ENCODE measurements around the gene WDR4. TPM values are rescaled to one million over a fixed set of nuclear protein-coding genes. Genes with fewer than 3 reads are reported as not detected.
"Not testable (repeated sequence)": the region's sequence is repeated elsewhere in the genome, so short reads cannot be mapped to it uniquely, and the experiment has no call there.

The WDR4 gene
- polyA plus RNA-seq, 1 experiment: 13.7 TPM

DNA sequence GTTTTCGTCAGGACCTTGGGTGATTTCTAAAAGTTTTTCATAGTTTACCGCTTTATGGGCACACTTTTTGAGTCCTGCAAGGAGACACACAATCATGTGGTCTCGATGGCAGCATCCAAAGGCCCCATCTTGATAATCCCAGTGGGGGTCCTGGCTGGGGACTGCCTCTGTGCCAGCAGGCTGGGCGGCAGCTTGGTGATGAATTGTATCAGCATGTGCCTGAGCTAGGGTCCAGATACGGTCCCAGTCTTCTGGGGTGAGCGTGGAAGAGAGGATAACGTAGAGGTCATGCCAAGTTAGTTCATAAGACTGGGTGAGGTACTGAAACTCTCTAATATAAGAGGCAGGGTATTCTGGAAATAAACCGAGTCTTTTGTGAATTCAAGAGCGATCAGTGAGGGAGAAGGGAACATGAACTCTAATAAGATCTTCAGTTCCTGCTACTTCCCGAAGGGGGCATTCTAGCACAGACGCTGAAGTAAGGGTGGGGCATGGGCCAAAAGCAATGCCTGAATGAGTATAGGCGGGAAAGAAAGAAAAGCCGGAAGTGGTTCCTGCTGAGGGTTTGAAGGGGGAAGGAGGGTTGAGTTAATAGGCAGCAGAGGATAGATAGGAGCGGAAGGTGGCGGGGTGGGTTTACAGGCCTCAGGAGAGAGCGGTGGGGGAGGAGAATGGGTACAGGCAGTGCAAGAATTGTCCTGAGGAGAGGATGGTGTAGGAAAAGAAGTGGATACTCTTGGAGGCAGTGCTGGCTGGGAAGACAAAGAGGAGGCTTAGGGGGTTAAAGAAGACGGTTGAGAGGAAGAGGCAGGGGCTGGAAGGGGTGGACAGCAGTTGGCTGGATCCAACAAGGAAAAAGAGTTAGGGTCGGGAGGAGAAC lies 44.5 kb upstream of the WDR4 start:
- POLR2A ChIA-PET: interaction anchor here (0.5 kb wide), 1 partner anchor 12 kb away, joined by 20 read pairs; no protein-coding TSS in a partner anchor
- Histone ChIP-seq H3K4me3 (ENCODE audit: low read depth, low read length) (no peak overlapping the region), H3K27me3 (ENCODE audit: control insufficient read depth, insufficient read depth, low read length) (no peaks in the 10 kb centered on the region), H3K36me3 (ENCODE audit: control insufficient read depth, insufficient read depth, low read length) (no peaks in the 10 kb centered on the region)
- TF ChIP-seq, protein P1, sequence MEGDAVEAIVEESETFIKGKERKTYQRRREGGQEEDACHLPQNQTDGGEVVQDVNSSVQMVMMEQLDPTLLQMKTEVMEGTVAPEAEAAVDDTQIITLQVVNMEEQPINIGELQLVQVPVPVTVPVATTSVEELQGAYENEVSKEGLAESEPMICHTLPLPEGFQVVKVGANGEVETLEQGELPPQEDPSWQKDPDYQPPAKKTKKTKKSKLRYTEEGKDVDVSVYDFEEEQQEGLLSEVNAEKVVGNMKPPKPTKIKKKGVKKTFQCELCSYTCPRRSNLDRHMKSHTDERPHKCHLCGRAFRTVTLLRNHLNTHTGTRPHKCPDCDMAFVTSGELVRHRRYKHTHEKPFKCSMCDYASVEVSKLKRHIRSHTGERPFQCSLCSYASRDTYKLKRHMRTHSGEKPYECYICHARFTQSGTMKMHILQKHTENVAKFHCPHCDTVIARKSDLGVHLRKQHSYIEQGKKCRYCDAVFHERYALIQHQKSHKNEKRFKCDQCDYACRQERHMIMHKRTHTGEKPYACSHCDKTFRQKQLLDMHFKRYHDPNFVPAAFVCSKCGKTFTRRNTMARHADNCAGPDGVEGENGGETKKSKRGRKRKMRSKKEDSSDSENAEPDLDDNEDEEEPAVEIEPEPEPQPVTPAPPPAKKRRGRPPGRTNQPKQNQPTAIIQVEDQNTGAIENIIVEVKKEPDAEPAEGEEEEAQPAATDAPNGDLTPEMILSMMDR (IDR thresholded peaks at IDR 0.05; ENCODE audit: insufficient read depth, low read depth, low read length): peak; percentile 81
- CTCF ChIA-PET: interaction anchor here (0.8 to 0.9 kb wide), 2 partner anchors 10 to 23 kb away, joined by 3 to 4 read pairs; no protein-coding TSS in a partner anchor
- DNase-seq (ENCODE audit: low read depth): peak; percentile 40

DNA sequence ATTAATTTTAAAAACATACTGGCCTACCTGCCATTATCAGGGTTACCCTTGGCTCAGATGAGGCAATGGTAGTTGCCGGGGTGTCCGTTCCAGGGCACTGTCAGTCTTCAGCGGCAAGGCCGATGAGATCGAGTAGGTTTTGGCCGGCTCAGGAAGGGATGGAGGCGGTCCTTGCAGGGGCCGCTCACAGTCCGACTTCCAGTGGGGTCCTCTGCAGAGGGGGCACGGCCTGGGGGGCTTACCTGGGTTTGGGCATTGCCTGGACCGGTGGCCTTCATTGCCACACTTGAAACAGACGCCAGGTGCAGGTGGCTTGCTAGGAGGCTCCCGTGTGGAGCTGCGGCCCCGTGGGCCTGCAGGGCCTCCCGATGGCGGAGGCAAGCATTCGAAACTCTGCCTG lies 43.6 kb upstream of the WDR4 start:
- DNase-seq (ENCODE audit: low read depth): no peak
- Histone ChIP-seq H3K36me3 (ENCODE audit: control insufficient read depth, insufficient read depth, low read length) (no peaks in the 10 kb centered on the region), H3K27me3 (ENCODE audit: control insufficient read depth, insufficient read depth, low read length) (no peaks in the 10 kb centered on the region), H3K4me3 (ENCODE audit: low read depth, low read length) (no peak overlapping the region)
- CTCF ChIA-PET: interaction anchor here (0.8 to 0.9 kb wide), 2 partner anchors 11 to 22 kb away, joined by 3 to 4 read pairs; no protein-coding TSS in a partner anchor
- TF ChIP-seq, protein P1 (IDR thresholded peaks at IDR 0.05; ENCODE audit: insufficient read depth, low read depth, low read length): no peak
- POLR2A ChIA-PET: no interaction called here

DNA sequence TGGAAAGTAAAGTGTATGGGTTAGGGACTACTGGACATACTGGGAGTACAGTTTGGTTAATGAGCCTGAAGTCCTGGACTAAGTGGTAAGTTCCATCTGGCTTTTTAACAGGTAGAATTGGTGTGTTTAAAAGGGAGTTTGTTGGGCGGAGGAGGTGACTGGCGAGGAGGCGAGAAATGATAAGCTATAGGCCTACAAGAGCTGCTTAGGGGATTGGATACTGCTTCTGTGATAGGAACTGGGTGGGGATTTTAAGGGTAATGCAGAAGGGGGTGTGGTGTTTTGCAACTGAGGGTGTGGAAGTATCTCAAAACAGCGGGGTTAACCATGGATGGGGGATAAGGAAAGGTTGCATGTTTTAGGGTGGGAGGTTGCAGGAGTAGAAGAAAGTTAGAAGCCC lies 42.6 kb upstream of the WDR4 start:
- no peak for DNase-seq (ENCODE audit: low read depth)
- Histone ChIP-seq H3K36me3 (ENCODE audit: control insufficient read depth, insufficient read depth, low read length) (no peaks in the 10 kb centered on the region), H3K27me3 (ENCODE audit: control insufficient read depth, insufficient read depth, low read length) (no peaks in the 10 kb centered on the region), H3K4me3 (ENCODE audit: low read depth, low read length) (no peak overlapping the region)
- CTCF ChIA-PET: no interaction called here
- POLR2A ChIA-PET: no interaction called here
- TF ChIP-seq, protein P1 (IDR thresholded peaks at IDR 0.05; ENCODE audit: insufficient read depth, low read depth, low read length): no peak

DNA sequence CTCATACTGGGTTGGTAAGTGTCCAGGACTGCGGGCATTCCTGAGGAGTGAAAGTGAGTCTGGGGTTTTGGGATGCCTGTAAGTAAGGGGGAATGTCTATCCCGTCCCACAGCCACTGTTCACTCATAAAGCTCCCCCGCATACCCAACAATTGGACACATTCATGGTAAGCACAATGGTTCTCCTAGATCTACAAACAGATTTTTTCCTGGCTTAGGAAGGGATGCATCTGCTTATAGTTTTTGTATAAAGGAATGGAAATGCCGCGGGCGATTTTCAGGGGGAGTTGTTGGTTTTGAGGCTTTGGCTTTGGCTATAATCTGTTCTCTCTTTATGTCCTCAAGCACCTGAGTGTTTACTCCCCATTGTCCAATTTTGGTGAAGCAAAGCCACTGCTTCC lies 39.0 kb upstream of the WDR4 start:
- no peak for DNase-seq (ENCODE audit: low read depth)
- no peaks in the 10 kb centered on the region for H3K36me3 ChIP-seq (ENCODE audit: control insufficient read depth, insufficient read depth, low read length)
- H3K27me3 ChIP-seq (ENCODE audit: control insufficient read depth, insufficient read depth, low read length): no peaks in the 10 kb centered on the region
- POLR2A ChIA-PET: no interaction called here
- no peak overlapping the region for H3K4me3 ChIP-seq (ENCODE audit: low read depth, low read length)
- TF ChIP-seq, protein P1 (IDR thresholded peaks at IDR 0.05; ENCODE audit: insufficient read depth, low read depth, low read length): no peak
- CTCF ChIA-PET: no interaction called here

DNA sequence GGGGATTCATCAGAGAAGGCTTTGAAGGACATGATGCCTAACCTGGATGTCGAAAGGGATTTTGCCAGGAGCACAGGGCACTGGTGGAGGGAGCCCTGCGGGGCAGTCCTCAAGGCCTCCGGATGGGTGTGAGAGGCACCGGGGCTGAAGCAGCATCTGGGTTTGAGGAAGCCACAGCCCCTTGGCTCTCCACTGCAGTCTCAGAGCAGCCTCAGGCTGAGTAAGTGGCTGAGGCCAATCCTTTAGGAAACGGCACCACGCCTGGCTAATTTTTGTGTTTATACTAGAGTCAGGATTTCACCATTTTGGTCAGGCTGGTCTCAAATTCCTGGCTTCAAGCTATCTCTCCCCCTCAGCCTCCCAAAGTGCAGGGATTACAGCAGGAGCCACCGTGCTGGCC lies 34.1 kb upstream of the WDR4 start:
- no peak for DNase-seq (ENCODE audit: low read depth)
- peaks cover 8% of the 10 kb centered on the region for H3K36me3 ChIP-seq (ENCODE audit: control insufficient read depth, insufficient read depth, low read length)
- CTCF ChIA-PET: no interaction called here
- TF ChIP-seq, protein P1 (IDR thresholded peaks at IDR 0.05; ENCODE audit: insufficient read depth, low read depth, low read length): no peak
- H3K27me3 ChIP-seq (ENCODE audit: control insufficient read depth, insufficient read depth, low read length): no peaks in the 10 kb centered on the region
- H3K4me3 ChIP-seq (ENCODE audit: low read depth, low read length): no peak overlapping the region
- POLR2A ChIA-PET: no interaction called here

DNA sequence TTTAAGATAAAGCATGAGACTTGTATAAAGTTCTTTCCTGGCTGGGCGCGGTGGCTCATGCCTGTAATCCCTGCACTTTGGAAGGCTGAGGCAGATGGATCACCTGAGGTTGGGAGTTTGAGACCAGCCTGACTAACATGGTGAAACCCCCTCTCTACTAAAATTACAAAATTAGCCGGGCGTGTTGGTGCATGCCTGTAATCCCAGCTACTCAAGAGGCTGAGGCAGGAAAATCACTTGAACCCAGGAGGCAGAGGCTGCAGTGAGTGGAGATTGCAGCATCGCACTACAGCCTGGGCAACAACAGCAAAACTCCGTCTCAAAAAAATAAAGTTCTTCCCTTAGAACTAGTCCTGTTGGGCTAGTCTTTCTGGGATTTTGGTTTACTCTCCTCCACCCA lies 32.6 kb upstream of the WDR4 start:
- H3K4me3 ChIP-seq (ENCODE audit: low read depth, low read length); H3K36me3 ChIP-seq (ENCODE audit: control insufficient read depth, insufficient read depth, low read length); CTCF ChIA-PET; DNase-seq (ENCODE audit: low read depth); H3K27me3 ChIP-seq (ENCODE audit: control insufficient read depth, insufficient read depth, low read length): not testable (repeated sequence)
- POLR2A ChIA-PET: interaction anchor here (0.6 to 0.7 kb wide), 2 partner anchors 12 to 575 kb away, joined by 4 to 20 read pairs; no protein-coding TSS in a partner anchor

DNA sequence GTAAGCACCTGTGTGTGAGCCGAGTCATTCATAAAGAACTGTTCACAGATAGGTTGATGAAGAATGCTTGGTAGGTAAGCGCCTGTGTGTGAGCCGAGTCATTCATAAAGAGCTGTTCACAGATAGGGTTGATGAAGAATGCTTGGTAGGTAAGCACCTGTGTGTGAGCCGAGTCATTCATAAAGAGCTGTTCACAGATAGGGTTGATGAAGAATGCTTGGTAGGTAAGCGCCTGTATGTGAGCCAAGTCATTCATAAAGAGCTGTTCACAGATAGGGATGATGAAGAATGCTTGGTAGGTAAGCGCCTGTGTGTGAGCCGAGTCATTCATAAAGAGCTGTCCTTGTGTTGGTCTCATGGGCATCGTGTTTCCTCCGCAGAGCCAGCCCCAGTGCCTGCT lies 29.1 kb upstream of the WDR4 start:
- H3K36me3 ChIP-seq (ENCODE audit: control insufficient read depth, insufficient read depth, low read length): peaks cover 23% of the 10 kb centered on the region
- CTCF ChIA-PET; DNase-seq (ENCODE audit: low read depth); H3K4me3 ChIP-seq (ENCODE audit: low read depth, low read length); H3K27me3 ChIP-seq (ENCODE audit: control insufficient read depth, insufficient read depth, low read length); POLR2A ChIA-PET: not testable (repeated sequence)

All from BJ (cell line).